Nephron progenitor cell (in vitro differentiated cells): Measurements from ENCODE around the gene TNS1.

Source experiments
- DNase-seq: peaks from one replicate; pipeline ENCODE4 v3.0.0; 2021
- H3K27ac Mint-ChIP-seq: 2 replicates; pipeline ENCODE4 v1.8.0; 2021; ENCODE audit warnings: mild to moderate bottlenecking, moderate library complexity, mixed read lengths
- H3K27me3 Mint-ChIP-seq: 2 replicates; pipeline ENCODE4 v1.8.0; 2021; ENCODE audit warnings: mild to moderate bottlenecking, low read depth, mixed read lengths; ENCODE audit not compliant: poor library complexity
- H3K36me3 Mint-ChIP-seq: 2 replicates; pipeline ENCODE4 v1.8.0; 2021; ENCODE audit warnings: low read depth, mixed read lengths
- H3K4me1 Mint-ChIP-seq: 2 replicates; pipeline ENCODE4 v1.8.0; 2021; ENCODE audit warnings: mixed read lengths
- H3K4me3 Mint-ChIP-seq: 2 replicates; pipeline ENCODE4 v1.8.0; 2021; ENCODE audit warnings: mild to moderate bottlenecking, moderate library complexity, mixed read lengths
- H3K9me3 Mint-ChIP-seq: 2 replicates; pipeline ENCODE4 v1.8.0; 2021; ENCODE audit warnings: mild to moderate bottlenecking, moderate library complexity, mixed read lengths
- CTCF ChIP-seq: fragments of 200-600 bp; sonication (generic); IDR thresholded peaks from 2 replicates; pipeline ENCODE4 v1.5.0; 2021; ENCODE audit warnings: antibody characterized with exemption

TNS1 gene

GRCh38 chr2:217872319-217872718, 130.5 kb downstream of the TNS1 start:
- no peaks in the 10 kb centered on the region for H3K9me3 Mint-ChIP-seq
- no peak for TF ChIP-seq CTCF
- peaks cover 10% of the 10 kb centered on the region for H3K36me3 Mint-ChIP-seq
- DNase-seq: no peak
- H3K4me3 Mint-ChIP-seq: no peak overlapping the region
- peaks cover 51% of the 10 kb centered on the region for H3K4me1 Mint-ChIP-seq
- peaks cover 12% of the 10 kb centered on the region for H3K27me3 Mint-ChIP-seq
- no peak overlapping the region for H3K27ac Mint-ChIP-seq

- H3K27me3 Mint-ChIP-seq: peaks cover 12% of the 10 kb centered on the region
- H3K9me3 Mint-ChIP-seq: no peaks in the 10 kb centered on the region
- no peak for TF ChIP-seq CTCF
- H3K36me3 Mint-ChIP-seq: peaks cover 9% of the 10 kb centered on the region
- no peak overlapping the region for H3K4me3 Mint-ChIP-seq
- H3K27ac Mint-ChIP-seq: peak overlapping the region; percentile 52
- peaks cover 60% of the 10 kb centered on the region for H3K4me1 Mint-ChIP-seq
- DNase-seq: no peak
These were observed 132.2 kb downstream of the TNS1 start for GRCh38 chr2:217870528-217871011.

GRCh38 chr2:217868911-217869334, 133.9 kb downstream of the TNS1 start:
- peaks cover 76% of the 10 kb centered on the region for H3K4me1 Mint-ChIP-seq
- no peaks in the 10 kb centered on the region for H3K9me3 Mint-ChIP-seq
- DNase-seq: no peak
- no peak for TF ChIP-seq CTCF
- peak overlapping the region; percentile 95 for H3K27ac Mint-ChIP-seq
- H3K4me3 Mint-ChIP-seq: no peak overlapping the region
- peaks cover 4% of the 10 kb centered on the region for H3K27me3 Mint-ChIP-seq
- H3K36me3 Mint-ChIP-seq: peaks cover 9% of the 10 kb centered on the region

GRCh38 chr2:217868265-217868892, 134.4 kb downstream of the TNS1 start:
- H3K27me3 Mint-ChIP-seq: peaks cover 4% of the 10 kb centered on the region
- peaks cover 82% of the 10 kb centered on the region for H3K4me1 Mint-ChIP-seq
- no peaks in the 10 kb centered on the region for H3K9me3 Mint-ChIP-seq
- no peak overlapping the region for H3K4me3 Mint-ChIP-seq
- H3K36me3 Mint-ChIP-seq: peaks cover 9% of the 10 kb centered on the region
- no peak for TF ChIP-seq CTCF
- DNase-seq: no peak
- peak overlapping the region; percentile 95 for H3K27ac Mint-ChIP-seq

- Mint-ChIP-seq H3K36me3 (peaks cover 9% of the 10 kb centered on the region), H3K4me3 (peak overlapping the region; percentile 37), H3K9me3 (no peaks in the 10 kb centered on the region), H3K4me1 (peaks cover 95% of the 10 kb centered on the region), H3K27ac (peak overlapping the region; percentile 92), H3K27me3 (peaks cover 8% of the 10 kb centered on the region)
- no peak for TF ChIP-seq CTCF
- peak; percentile 83 for DNase-seq
These were observed 136.3 kb downstream of the TNS1 start for GRCh38 chr2:217866457-217866856.
